GM18502 (cell line): ENCODE data around the gene GDI2.

ENCODE experiments used
- ATAC-seq: cut with Tn5 transposase; IDR thresholded peaks from one replicate; pipeline ENCODE4 v1.9.1; 2021; ENCODE audit warnings: mild to moderate bottlenecking; ENCODE audit not compliant: unreplicated experiment, poor library complexity

The GDI2 gene

DNA sequence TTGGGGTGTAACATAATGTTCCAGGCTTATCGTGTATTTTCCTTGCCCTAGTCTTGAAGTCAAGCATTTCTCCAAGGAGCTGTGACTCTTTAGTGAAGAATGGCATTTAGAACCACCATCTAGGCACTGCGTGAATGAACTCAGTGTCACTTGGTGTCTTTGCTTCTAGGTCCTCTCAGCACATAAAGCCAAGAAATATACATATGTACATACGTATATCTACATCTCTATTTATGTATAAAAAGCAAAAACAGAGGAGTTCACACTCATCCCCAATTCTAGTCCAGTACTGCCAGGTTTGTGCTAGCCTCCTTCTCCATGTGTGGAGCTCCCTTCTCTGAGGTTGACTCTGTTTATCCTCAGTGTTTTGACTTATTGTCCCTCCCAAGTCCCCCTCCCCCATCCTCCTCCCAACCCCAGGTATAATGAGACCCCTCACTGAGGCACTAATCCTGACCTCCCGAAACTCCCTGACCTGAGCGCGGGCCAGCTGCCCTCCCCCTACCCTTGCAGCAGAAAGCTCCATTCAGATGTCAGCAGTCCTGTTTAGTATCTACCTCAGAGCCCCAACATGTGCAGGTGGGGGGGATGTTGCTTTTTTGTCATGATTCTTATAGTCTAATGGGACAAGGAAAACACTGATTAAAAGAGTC is 61.5 kb downstream of the GDI2 start:
- ATAC-seq = no peak

DNA sequence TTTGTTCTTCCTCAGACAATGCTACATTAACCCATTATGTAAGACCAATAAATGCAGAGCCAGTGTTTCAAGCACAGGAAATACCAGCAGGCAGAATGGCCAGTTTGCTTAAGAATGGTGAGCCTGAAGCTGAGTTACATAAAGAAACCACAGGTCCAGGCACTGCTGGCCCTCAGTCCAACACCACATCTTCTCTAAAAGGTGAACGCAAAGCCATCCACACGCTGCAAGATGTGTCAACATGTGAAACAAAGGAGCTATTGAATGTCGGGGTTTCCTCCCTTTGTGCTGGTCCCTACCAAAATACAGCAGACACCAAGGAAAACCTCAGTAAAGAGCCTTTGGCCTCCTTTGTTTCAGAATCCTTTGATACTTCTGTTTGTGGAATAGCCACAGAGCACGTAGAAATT is 64.8 kb downstream of the GDI2 start:
- no peak for ATAC-seq

DNA sequence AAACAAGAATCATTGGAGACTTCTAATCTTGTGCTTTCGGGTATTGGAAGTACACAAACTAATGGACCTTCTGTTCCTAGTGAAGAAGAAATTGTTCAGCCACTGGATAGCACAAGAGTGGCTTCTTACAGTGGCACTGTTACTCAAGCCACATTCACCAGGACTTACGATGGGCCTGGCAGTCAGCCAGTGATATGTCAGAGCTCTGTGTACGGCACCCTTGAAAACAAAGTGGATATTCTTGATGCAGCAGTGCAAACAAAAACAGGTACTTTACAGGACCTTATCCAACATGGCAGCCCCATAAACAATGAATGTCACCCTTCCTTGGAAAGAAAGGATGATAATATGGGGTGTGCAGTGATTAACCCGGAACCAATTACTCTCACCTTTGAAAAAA is 67.0 kb downstream of the GDI2 start:
- no peak for ATAC-seq

- no peak for ATAC-seq
Observed at GRCh38 chr10:5744849-5745248, 68.4 kb downstream of the GDI2 start.

DNA sequence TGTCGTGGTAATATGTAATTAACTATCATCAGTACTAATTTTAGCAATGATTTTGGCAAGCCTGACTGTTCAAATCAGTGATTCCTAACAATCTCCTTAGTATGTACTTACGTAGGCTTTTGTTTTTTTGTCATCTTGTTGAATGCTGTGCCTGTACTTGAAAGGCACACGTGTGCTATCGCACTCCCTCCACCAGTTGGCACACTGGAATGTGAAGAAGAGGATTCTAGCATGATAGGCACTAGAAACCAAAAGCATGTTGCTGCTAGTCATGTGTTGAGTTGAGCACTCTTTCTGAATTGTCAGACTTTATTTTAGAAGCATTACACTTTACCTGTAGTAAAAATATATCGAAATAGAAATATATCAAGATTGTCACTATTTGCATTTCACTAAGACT is 69.5 kb downstream of the GDI2 start:
- no peak for ATAC-seq

- no peak for ATAC-seq
Observed at GRCh38 chr10:5742116-5742515, 71.1 kb downstream of the GDI2 start.

- no peak for ATAC-seq
Observed at GRCh38 chr10:5741276-5741675, 72.0 kb downstream of the GDI2 start.

DNA sequence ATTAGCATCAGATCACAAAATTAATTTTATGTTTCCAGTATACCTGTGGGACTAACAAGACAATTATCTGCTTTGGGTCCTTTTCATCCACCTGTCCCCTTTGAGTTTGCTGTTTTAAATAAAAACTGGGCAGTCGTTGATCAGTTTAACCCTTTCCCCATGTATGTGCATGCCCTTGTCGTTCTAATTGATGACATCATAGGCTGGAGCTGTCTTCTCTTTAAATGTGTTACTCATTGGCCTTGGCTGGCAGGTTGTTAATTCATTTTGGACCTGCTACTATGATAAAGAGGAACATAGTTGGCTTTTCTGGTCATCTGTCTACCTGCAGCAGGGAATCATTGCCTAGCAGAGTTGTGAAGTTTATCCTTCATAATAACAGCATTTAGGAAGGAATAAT is 74.8 kb downstream of the GDI2 start:
- no peak for ATAC-seq

GRCh38 chr10:5737352-5737751 is 75.9 kb downstream of the GDI2 start:
- ATAC-seq = no peak

DNA sequence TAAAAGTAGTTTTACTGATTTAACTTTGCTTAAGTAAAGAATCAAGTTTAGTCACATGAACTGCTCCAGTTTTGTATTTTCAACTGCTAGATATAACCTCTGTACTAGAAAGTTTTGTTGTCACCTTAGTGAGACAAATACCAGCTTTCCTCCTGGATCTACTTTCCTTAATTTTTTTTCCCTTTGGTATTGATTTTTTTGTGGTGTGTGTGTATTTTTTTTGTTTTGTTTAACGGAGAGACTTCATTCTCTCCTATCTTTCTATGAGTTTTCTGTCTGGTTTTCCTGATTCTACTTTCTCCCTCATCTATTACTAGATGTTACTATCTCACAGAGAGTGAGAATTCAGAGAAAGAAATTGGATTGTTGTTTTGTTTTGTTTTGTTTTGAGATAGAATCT is 76.6 kb downstream of the GDI2 start:
- no peak for ATAC-seq

- no peak for ATAC-seq
Observed at GRCh38 chr10:5735119-5735518, 78.1 kb downstream of the GDI2 start.

- ATAC-seq = no peak
Observed at GRCh38 chr10:5732141-5732540, 81.1 kb downstream of the GDI2 start.

GRCh38 chr10:5731559-5731958 is 81.7 kb downstream of the GDI2 start:
- no peak for ATAC-seq

DNA sequence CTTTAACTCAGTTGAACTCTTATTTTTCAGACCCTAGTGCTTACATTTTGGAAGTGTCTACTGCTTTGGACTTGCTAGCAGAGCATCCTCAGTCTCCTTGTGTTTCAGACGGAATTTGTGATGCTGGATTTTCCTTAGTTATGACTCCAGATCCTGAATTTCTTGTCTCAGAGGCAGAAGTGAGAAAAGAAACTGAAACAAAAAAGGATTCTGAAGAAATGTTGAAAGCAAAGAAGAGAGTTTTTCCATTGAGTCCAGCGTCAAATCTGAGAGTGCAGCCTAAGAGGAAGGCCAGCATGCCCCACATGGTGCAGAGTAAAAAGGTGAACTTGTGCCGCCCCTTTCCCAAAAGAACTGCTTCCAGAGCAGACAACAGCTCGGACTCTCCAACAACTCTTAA is 82.5 kb downstream of the GDI2 start:
- no peak for ATAC-seq

- no peak for ATAC-seq
Observed at GRCh38 chr10:5723692-5724091, 89.5 kb downstream of the GDI2 start.

DNA sequence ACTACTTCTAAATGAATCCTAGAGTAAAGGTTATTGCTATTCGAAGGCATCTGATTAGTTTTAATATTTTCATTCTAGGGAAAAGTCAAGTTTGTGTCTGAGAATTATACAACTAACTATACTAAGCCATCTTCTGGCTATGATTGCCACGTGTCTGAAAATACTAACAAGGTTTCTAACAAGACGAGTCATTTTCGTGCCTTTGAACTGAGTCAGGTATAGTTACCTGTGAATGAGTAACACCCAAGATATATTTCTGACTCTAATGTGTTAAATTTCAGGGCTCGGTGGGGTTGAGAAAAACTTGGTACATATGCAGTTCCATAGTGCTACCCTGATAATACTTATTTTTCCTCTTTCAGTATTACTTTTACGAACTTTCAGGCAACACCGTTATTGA is 93.1 kb downstream of the GDI2 start:
- no peak for ATAC-seq

DNA sequence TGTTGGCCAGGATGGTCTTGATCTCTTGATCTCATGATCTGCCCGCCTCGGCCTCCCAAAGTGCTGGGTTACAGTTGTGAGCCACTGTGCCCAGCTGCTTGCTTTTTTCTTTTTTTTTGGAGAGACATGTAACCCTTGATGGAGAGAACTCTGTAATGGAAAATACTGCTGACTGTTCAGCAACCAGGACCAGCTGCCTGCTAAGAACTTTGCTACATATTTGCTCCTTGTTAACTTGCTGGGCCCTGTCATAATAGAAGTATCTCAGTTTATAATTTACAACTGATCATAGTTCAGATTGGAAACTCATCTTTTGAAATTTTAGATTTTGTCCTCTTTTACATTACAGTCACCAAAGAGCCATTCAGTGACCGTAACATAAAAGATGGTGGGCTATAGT is 93.7 kb downstream of the GDI2 start:
- ATAC-seq = no peak
